Stromal cell of bone marrow (primary cell): Measurements from ENCODE around the gene CDK5RAP3.

Experiments
- DNase-seq: peaks from one replicate; pipeline ENCODE4 v3.0.0-alpha.2; 2012; ENCODE audit warnings: low read depth

Gene CDK5RAP3

GRCh38 chr17:47949197-47949759, 21.6 kb upstream of the CDK5RAP3 start:
- peak; percentile 65 for DNase-seq

DNA sequence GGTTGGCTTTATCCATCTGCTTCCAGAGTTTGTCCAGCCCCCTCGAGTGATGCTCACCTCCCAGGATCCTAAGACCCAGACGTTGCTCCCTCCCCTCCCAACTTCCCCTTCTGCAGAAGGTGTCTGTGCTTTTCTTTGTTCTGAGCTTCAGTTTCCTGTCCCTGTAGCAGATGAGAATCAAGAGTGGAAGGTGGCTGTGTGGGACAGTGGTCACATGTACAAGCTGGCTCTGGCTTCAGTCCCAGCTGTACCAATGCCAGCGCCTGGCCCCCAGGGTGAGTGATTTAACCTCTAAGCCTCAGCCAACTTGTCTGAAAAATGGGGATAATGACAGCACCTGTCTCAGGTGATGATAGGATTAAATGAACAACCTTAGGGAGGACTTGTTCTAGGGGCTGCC, 21.0 kb upstream of the CDK5RAP3 start:
- DNase-seq = no peak

DNA sequence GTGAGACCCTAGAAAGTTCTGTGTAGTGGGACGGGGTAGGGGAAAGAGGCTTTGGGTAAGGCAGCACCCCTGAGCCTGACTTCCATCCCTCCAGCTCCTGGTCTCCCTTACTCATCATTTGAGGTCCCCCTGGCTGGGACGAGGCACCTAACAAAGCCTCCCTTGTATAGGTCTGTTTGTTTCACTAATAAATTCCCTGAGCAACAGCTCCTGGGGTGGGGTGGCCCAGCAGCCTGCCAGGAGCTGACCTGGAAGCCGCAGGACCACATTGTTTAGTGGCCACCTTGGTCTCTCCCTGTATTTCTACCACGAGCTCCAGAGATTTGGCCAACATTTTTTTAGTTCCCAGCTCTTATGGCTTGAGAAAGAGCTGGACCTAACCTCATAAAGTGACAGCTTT, 20.5 kb upstream of the CDK5RAP3 start:
- no peak for DNase-seq

- no peak for DNase-seq
These were observed 18.5 kb upstream of the CDK5RAP3 start for GRCh38 chr17:47952171-47953021.

DNA sequence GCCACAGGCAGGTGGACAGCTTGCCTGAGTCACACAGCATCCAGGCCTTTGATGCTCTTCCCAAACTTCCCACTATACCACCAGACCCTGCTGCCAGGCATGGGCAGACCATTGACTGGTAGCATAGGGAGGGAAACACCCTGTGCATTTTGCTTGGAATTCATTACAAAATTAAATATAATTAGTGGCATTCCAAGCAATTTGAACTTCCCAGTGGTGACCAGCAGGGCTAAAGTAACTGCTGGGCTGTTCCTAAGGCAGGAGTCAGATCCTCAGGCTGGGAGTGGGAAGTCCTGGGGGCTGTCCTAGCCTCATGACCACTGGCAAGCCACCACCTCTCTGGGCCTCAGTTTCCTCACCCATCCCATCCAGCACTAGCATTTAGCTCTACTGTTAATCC, 17.0 kb upstream of the CDK5RAP3 start:
- DNase-seq = no peak

DNA sequence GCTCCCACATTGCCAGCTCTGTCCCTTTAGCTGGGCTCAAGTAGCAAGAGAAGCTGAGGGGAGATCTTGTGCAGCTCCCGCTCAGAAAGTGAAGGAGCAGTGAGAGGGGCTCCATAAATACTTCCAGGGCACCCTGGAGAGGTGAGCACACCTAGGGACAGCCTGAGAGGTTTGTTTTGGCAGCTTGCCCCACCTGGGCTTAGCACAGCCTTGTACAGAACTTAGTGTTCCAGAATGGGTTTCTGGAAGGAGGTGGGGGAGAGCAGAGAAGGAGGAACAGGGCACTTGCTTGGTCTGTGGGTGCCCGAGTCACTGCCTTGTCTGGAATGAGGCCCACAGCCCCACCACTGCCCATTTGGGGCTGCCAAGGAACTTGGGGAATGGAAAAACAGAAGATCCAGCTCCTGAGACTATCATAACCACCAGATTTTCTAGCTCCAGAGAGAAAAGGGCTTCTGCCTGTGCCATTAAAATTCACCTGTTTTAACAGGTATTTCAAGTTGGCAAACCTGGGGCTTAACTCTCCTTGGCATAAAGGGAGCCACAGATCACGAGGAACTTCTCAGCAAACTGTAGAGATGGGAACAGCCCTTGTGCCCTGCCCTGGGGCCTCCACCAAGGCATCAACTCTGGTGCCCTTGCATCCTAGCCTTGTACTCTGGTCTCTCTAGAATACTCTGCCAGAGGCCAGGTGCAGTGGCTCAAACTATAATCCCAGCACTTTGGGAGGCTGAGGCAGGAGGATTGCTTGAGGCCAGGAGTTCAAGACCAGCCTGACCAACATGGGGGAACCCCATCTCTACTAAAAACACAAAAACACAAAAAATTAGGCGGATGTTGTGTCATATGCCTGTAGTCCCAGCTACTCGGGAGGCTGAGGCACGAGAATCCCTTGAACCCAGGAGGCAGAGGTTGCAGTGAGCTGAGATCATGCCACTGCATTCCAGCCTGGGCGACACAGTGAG, 15.1 kb upstream of the CDK5RAP3 start:
- DNase-seq = no peak

GRCh38 chr17:47956791-47957590, 13.9 kb upstream of the CDK5RAP3 start:
- DNase-seq = no peak

DNA sequence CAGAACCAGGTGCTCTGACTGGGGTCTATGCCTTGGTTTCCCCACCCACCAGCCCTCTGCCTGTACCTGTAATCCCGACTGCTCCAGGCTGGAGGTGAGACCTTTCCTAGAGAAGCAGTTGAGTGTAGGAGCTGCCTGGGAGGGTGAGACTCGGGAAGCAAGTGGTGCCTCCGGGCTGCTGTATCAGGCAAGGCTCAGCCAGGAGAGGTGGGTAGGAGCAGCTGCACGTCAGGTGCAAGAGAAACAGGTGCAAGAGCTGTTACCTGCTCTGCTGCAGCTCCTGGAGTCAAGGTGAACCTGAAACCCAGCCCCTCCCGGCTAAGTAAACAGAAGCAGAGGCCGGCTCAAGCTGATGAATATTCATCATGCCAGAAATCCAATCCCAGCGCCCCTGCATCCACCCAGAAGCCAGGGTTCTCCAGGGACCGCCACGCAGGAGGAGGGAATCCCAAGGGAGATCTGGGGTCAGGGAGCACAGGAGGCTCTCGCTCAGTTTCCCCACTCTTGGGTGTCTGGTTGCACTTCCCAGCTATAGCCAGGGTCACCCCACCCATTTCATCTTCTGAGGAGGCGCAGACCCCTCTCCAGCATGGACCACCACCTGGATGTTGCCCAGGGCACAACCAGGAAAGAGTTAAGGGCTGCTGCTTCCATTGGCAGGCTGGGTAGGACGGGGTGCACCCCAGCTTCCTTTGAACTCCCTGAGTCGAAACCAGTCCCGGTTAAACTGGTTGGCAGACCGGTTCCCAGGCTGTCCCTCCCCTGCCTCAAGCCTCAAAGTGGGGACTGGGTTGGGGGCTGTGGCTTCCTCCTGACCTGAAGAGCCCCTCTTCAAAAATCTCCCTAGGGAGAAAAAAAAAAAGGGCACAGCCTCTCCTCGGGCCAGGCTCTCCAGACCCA, 13.1 kb upstream of the CDK5RAP3 start, which contains the start of gene PRR15L:
PRR15L (minus strand) TSS at position 293 of the 900 bp plus-strand sequence. CDS start 4,649 bp downstream, outside the sequence.
- DNase-seq = no peak

DNA sequence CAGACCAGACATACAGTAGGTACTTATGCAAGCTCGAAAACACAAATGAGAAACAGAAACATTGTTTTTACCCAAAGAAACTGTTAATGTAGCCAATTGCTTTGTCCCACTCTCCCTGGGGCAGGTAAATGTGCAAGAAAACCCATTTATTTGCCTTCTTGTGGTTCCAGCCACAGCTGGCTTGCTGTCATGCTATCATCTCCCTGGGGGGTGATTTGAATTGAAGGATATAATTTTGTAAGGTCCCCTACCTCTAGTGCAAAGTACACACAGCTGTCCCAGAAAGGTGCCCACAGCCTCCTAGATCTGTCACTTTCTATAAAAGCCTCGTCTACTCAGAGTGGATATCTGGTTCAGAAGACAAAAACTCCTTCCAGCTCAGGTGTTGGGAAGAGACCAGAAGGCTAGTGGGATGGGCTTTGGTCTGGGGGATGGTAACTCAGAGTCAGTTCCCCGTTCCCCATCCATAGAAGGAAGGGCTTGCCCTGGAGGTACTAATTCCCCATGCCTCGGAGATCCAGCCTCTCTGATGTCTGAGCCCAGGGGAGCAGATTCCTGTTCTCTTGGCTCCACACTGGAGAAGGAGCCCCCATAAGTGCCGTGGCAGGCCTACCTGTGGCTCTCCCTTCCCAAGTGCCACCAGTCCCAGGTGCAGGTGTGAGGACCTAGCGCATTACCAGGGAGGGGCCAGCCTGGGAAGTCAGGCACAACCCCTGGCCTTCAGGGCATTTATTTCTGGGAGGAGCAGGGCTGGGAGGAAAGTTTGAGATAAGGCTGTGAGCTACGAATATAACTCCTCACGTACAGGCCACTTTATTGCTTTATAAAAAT, 10.9 kb upstream of the CDK5RAP3 start:
- no peak for DNase-seq

- DNase-seq = no peak
These were observed 9.5 kb upstream of the CDK5RAP3 start for GRCh38 chr17:47961406-47961805.

DNA sequence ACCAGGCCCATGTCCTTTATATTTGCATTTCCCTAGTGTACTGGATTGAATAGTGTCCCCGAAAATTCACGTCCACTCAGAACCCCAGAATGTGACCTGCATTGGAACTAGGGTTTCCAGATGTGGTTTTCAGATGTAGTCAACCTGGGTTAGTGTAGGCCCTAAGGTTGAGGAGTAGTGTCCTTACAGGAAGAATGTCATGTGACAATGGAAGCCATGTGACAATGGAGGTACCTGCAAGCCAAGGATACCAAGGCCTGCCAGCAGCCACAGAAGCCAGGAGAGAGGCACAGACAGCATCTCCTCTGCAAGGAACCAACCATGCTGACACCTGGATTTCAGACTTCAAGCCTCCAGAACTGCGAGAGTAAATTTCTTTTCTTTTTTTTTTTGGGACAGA, 8.0 kb upstream of the CDK5RAP3 start:
- DNase-seq = no peak

- no peak for DNase-seq
These were observed 6.1 kb upstream of the CDK5RAP3 start for GRCh38 chr17:47964856-47965255.

DNA sequence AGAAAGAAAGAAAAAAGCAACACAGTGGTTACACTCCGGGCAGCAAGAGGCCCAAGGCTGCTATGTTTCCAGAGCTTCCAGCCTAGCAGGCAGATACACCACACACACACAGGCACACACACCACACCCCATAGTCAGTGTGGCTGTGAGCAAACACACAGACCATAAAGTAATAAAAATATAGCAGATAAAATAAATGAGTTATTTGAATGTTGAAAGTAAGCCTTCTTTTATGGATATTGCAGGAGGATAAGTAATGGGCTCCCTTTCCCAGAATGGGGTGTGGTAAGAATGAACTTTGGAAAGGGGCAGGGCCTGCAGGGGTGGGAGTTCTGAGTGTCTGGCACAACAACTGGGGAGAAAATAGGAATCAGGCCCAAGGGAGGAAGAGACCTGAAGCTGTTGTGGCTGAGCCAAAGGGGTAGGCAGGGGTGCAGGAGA, 4.8 kb upstream of the CDK5RAP3 start:
- DNase-seq = peak; percentile 61

GRCh38 chr17:47967607-47968252, 3.2 kb upstream of the CDK5RAP3 start:
- DNase-seq = peak; percentile 82

GRCh38 chr17:47968836-47969235, 2.1 kb upstream of the CDK5RAP3 start:
- no peak for DNase-seq

DNA sequence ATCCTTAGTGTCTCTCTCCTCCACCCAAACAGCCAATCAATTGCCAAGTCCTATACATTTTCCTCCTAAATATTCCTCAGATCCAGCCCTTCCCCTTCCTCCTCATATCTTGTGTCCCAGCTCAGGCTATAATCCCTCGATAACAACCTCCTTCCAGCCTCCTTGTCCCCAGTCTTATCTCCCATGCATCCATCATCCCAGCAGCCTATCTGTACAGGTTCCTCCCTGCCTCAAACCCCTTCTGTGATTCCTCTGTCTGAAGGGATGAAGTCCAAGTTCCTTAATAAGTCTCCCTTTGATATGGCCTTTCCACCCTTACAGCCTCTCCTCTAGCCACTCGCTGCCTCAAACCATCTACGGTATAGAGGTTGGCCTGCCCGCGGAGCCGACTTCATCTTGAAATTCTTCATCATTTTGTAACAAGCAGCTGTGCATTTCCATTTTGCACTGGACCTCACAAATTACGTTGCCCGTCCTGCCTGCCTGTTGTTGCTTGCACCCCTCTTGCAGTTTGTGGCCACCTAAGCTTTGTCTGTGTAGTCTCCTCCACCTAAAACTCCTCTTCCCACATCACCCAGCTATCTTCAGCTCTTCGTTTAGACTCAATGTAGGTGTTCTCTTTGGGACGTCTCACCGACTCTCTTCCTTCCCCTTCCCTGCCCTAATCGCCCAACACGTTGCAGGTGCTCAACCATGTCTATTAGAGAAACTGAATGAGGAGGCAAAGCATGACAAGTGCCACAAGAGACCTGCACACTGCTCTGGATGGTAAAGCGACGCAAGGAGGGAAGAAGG, 786 bp upstream of the CDK5RAP3 start:
- no peak for DNase-seq

DNA sequence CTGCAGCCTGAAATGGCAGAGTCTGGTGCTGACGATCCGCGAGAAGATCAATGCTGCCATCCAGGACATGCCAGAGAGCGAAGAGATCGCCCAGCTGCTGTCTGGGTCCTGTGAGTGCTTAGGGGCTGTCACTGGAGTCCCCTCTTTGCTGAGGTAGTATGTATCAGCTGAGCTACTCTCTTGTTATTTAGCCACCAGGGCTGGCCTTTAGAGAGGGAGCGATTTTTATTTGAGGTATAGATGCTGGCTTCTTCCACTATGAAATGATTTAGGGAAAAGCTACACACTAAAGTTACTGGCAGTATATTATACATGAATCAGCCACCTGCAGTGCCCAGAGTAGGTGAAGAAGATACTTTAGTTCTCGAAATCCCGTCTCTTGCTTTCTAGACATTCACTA, 2.6 kb downstream of the CDK5RAP3 start:
- no peak for DNase-seq

DNA sequence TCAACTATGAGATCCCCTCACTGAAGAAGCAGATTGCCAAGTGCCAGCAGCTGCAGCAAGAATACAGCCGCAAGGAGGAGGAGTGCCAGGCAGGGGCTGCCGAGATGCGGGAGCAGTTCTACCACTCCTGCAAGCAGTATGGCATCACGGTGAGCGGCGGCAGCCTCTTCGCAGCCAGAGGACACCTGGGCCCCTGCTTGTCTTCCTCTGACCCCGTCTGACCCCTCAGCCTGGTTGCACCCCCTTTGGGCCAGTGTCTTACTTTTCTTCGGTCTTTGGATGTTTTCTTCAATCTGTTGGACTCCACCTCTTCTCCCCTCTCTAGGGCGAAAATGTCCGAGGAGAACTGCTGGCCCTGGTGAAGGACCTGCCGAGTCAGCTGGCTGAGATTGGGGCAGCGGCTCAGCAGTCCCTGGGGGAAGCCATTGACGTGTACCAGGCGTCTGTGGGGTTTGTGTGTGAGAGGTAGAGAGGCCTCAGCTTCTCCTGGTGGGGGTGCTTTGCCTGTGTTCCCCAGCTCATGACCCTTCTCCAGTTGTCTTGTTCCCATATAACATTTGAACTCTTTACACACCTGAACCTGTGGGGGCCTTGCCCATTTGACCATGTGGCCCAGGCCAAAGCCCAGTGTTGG, 4.4 kb downstream of the CDK5RAP3 start:
- no peak for DNase-seq
